Measurements from ENCODE around the gene SERINC3. TPM values are rescaled to one million over a fixed set of nuclear protein-coding genes. Genes with fewer than 3 reads are reported as not detected.

Gene SERINC3
- total RNA-seq, 4 donors from 2014 or later: 94.1 to 128 (median 113) TPM

DNA sequence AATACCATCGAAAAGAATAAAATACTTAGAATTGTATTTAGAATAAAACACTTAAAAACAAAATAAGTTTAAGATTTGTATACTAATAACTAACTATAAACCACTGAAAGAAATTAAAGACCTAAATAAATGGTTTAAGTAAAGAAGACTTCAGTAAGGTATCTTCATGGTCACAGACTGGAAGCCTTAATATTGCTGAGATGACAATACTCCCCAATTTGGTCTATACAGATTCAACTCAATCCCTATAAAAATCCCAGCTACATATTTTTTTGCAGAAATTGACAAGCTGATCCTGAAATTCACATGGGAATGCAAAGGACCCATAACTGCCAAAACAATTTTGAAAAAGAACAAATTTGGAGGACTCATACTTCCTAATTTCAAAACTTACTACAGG is 18.9 kb downstream of the SERINC3 start:
- DNase-seq (ENCODE audit: low spot score in 2 of 2): no peak
- Histone ChIP-seq H3K4me1 (peaks cover under 1% of the 10 kb centered on the region), H3K9me3 (no peaks in the 10 kb centered on the region), H3K36me3 (peaks cover 99% of the 10 kb centered on the region), H3K27ac (no peak overlapping the region), H3K27me3 (no peaks in the 10 kb centered on the region), H3K4me3 (no peak overlapping the region)
- TF ChIP-seq CTCF (IDR thresholded peaks at IDR 0.05) (no peak), EP300 (IDR thresholded peaks at IDR 0.05) (no peak), POLR2AphosphoS5 (IDR thresholded peaks at IDR 0.05) (no peak), POLR2A (IDR thresholded peaks at IDR 0.05) (no peak)
- 100% methylated on average over 1 of the region's 1 CpG for WGBS

- no peaks in the 10 kb centered on the region for H3K27me3 ChIP-seq
- WGBS: 91% methylated on average over 5 of the region's 5 CpGs
- no peak overlapping the region for H3K4me3 ChIP-seq
- TF ChIP-seq CTCF (IDR thresholded peaks at IDR 0.05): no peak
- no peak for TF ChIP-seq EP300 (IDR thresholded peaks at IDR 0.05)
- no peak for TF ChIP-seq POLR2A (IDR thresholded peaks at IDR 0.05)
- TF ChIP-seq POLR2AphosphoS5 (IDR thresholded peaks at IDR 0.05): no peak
- H3K4me1 ChIP-seq: peaks cover 9% of the 10 kb centered on the region
- peaks cover 97% of the 10 kb centered on the region for H3K36me3 ChIP-seq
- no peaks in the 10 kb centered on the region for H3K9me3 ChIP-seq
- H3K27ac ChIP-seq: no peak overlapping the region
- no peak for DNase-seq (ENCODE audit: low spot score in 2 of 2)
These were observed 20.4 kb downstream of the SERINC3 start for GRCh38 chr20:44501448-44501847.

DNA sequence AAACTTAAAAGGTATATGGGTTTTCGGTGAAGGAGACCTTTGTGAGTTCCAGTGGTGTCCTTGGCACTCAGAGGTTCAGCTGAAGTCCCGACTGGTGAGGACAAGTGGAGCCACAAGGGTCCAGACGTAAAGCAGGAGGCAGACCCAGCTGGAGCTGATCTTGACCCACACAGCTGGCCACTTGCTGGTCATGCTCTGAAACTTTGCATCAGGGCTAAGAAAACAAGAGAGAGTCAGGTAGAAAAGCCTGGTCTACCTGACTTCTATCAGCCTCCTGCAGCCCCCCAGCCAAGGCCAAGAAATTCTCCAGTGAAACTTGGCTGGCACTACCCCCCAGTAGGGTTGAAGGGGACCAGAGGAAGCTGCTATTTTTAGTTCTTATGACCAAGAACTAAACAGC is 21.6 kb downstream of the SERINC3 start:
- 91% methylated on average over 3 of the region's 3 CpGs for WGBS
- TF ChIP-seq POLR2A (IDR thresholded peaks at IDR 0.05) (no peak), POLR2AphosphoS5 (IDR thresholded peaks at IDR 0.05) (no peak)
- Histone ChIP-seq H3K4me1 (peaks cover 20% of the 10 kb centered on the region), H3K4me3 (no peak overlapping the region), H3K36me3 (peaks cover 97% of the 10 kb centered on the region), H3K9me3 (no peaks in the 10 kb centered on the region), H3K27me3 (no peaks in the 10 kb centered on the region), H3K27ac (no peak overlapping the region)
- DNase-seq (ENCODE audit: low spot score in 2 of 2): no peak

- H3K36me3 ChIP-seq: peaks cover 97% of the 10 kb centered on the region
- H3K4me3 ChIP-seq: no peak overlapping the region
- H3K27me3 ChIP-seq: no peaks in the 10 kb centered on the region
- DNase-seq (ENCODE audit: low spot score in 2 of 2): no peak
- no peaks in the 10 kb centered on the region for H3K9me3 ChIP-seq
- H3K27ac ChIP-seq: peak overlapping the region; percentile 78
- WGBS: 73% methylated on average over 3 of the region's 3 CpGs
- H3K4me1 ChIP-seq: peaks cover 20% of the 10 kb centered on the region
- no peak for TF ChIP-seq POLR2AphosphoS5 (IDR thresholded peaks at IDR 0.05)
- TF ChIP-seq EP300 (IDR thresholded peaks at IDR 0.05): no peak
- TF ChIP-seq CTCF (IDR thresholded peaks at IDR 0.05): no peak
- TF ChIP-seq POLR2A (IDR thresholded peaks at IDR 0.05): no peak
These were observed 24.1 kb downstream of the SERINC3 start for GRCh38 chr20:44497761-44498160.

GRCh38 chr20:44496976-44497375 is 24.9 kb downstream of the SERINC3 start:
- peaks cover 28% of the 10 kb centered on the region for H3K4me1 ChIP-seq
- H3K4me3 ChIP-seq: no peak overlapping the region
- DNase-seq (ENCODE audit: low spot score in 2 of 2): no peak
- peak overlapping the region; percentile 78 for H3K27ac ChIP-seq
- H3K36me3 ChIP-seq: peaks cover 97% of the 10 kb centered on the region
- TF ChIP-seq POLR2AphosphoS5 (IDR thresholded peaks at IDR 0.05) (no peak), CTCF (IDR thresholded peaks at IDR 0.05) (no peak), POLR2A (IDR thresholded peaks at IDR 0.05) (no peak), EP300 (IDR thresholded peaks at IDR 0.05) (no peak)
- no peaks in the 10 kb centered on the region for H3K27me3 ChIP-seq
- WGBS: 64% methylated on average over 3 of the region's 3 CpGs
- H3K9me3 ChIP-seq: no peaks in the 10 kb centered on the region

Data from suprapubic skin (tissue), 4 donors.